ENCODE data around the gene PRSS21. TPM values are rescaled to one million over a fixed set of nuclear protein-coding genes. Genes with fewer than 3 reads are reported as not detected.

Gene PRSS21
- total and polyA plus RNA-seq, 4 donors, result 0.18 to 1.0 (median 0.26) TPM; not detected in 1

DNA sequence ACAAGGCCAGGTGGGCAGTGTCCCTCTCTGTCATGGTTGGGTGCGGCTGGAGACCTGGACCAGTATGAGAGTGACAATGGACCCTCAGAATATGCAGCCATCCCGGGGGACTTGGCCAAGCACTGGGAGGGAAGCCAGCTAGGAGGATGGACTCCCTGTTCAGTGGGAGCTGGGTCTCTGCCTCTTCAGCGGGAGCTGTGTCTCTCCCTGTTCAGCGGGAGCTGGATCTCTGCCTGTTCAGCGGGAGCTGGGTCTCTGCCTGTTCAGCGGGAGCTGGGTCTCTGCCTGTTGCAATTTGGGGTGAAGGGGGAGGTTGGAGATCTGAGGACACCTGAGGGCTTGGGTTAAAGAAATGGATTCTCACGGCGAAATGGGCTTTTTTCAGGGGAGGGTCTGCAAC is 25.9 kb upstream of the PRSS21 start (continued):
- TF ChIP-seq, protein P1, sequence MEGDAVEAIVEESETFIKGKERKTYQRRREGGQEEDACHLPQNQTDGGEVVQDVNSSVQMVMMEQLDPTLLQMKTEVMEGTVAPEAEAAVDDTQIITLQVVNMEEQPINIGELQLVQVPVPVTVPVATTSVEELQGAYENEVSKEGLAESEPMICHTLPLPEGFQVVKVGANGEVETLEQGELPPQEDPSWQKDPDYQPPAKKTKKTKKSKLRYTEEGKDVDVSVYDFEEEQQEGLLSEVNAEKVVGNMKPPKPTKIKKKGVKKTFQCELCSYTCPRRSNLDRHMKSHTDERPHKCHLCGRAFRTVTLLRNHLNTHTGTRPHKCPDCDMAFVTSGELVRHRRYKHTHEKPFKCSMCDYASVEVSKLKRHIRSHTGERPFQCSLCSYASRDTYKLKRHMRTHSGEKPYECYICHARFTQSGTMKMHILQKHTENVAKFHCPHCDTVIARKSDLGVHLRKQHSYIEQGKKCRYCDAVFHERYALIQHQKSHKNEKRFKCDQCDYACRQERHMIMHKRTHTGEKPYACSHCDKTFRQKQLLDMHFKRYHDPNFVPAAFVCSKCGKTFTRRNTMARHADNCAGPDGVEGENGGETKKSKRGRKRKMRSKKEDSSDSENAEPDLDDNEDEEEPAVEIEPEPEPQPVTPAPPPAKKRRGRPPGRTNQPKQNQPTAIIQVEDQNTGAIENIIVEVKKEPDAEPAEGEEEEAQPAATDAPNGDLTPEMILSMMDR (IDR thresholded peaks at IDR 0.05; ENCODE audit: low read depth, low read length, missing input control), result no peak
- TF ChIP-seq RAD21 (IDR thresholded peaks at IDR 0.05), result no peak
- TF ChIP-seq JUND (IDR thresholded peaks at IDR 0.05), result no peak
- TF ChIP-seq HNF4G (IDR thresholded peaks at IDR 0.05), result no peak

DNA sequence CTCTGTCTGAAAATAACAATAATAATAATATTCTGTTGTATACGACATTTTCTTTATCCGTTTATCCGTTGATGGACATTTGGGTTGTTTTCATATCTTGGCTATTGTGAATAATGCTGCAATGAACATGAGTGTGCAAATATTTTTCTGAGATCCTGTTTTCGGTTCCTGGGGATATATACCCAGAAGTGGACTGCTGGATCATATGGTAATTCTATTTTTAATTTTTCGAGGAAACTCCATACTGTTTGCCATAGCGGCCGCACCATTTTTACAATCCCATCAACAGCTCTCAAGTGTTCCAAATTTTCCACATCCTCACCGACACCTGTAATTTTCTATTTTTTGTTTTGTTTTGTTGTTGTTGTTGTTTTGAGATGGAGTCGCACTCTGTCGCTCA is 24.1 kb upstream of the PRSS21 start:
- WGBS, result 86% methylated on average over 10 of the region's 10 CpGs
- H3K27me3 ChIP-seq (ENCODE audit: control insufficient read depth in 4 of 4, insufficient read depth in 4 of 4, low read length in 3 of 4), result peaks cover 0 to 6% (median 0%) of the 10 kb centered on the region in 4 donors
- H3K27ac ChIP-seq (ENCODE audit: low read depth in 1 of 2, low read length in 2 of 2), result no peak overlapping the region

More for the DNA sequence above, 24.1 kb upstream of the PRSS21 start:
- no peak overlapping the region for H3K9ac ChIP-seq (ENCODE audit: low read depth in 1 of 2, low read length in 2 of 2)
- H3K4me1 ChIP-seq (ENCODE audit: control insufficient read depth in 4 of 4, insufficient read depth in 4 of 4, low read length in 3 of 4), result no peaks in the 10 kb centered on the region
- H3K36me3 ChIP-seq (ENCODE audit: control insufficient read depth in 4 of 4, insufficient read depth in 3 of 4, low read depth in 1 of 4, low read length in 3 of 4), result no peaks in the 10 kb centered on the region
- TF ChIP-seq, protein P2, sequence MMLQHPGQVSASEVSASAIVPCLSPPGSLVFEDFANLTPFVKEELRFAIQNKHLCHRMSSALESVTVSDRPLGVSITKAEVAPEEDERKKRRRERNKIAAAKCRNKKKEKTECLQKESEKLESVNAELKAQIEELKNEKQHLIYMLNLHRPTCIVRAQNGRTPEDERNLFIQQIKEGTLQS (IDR thresholded peaks at IDR 0.05), result no peak
- TF ChIP-seq RXRA (IDR thresholded peaks at IDR 0.05) (no peak), FOXA2 (IDR thresholded peaks at IDR 0.05) (no peak), TAF1 (conservative IDR thresholded peaks at IDR 0.05) (no peak), HNF4A (conservative IDR thresholded peaks at IDR 0.05) (no peak), FOXA1 (IDR thresholded peaks at IDR 0.05) (no peak), YY1 (IDR thresholded peaks at IDR 0.05) (no peak), HNF4G (IDR thresholded peaks at IDR 0.05) (no peak), JUND (IDR thresholded peaks at IDR 0.05) (no peak), GABPA (IDR thresholded peaks at IDR 0.05 in 1 of 2, conservative IDR thresholded peaks at IDR 0.05 in 1 of 2) (no peak), EGR1 (IDR thresholded peaks at IDR 0.05; ENCODE audit: low read depth in 2 of 2) (no peak), NR2F2 (IDR thresholded peaks at IDR 0.05) (no peak), SP1 (IDR thresholded peaks at IDR 0.05) (no peak), RAD21 (IDR thresholded peaks at IDR 0.05) (no peak)
- TF ChIP-seq, protein P3, sequence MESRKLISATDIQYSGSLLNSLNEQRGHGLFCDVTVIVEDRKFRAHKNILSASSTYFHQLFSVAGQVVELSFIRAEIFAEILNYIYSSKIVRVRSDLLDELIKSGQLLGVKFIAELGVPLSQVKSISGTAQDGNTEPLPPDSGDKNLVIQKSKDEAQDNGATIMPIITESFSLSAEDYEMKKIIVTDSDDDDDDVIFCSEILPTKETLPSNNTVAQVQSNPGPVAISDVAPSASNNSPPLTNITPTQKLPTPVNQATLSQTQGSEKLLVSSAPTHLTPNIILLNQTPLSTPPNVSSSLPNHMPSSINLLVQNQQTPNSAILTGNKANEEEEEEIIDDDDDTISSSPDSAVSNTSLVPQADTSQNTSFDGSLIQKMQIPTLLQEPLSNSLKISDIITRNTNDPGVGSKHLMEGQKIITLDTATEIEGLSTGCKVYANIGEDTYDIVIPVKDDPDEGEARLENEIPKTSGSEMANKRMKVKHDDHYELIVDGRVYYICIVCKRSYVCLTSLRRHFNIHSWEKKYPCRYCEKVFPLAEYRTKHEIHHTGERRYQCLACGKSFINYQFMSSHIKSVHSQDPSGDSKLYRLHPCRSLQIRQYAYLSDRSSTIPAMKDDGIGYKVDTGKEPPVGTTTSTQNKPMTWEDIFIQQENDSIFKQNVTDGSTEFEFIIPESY (IDR thresholded peaks at IDR 0.05), result no peak
- TF ChIP-seq, protein P4, sequence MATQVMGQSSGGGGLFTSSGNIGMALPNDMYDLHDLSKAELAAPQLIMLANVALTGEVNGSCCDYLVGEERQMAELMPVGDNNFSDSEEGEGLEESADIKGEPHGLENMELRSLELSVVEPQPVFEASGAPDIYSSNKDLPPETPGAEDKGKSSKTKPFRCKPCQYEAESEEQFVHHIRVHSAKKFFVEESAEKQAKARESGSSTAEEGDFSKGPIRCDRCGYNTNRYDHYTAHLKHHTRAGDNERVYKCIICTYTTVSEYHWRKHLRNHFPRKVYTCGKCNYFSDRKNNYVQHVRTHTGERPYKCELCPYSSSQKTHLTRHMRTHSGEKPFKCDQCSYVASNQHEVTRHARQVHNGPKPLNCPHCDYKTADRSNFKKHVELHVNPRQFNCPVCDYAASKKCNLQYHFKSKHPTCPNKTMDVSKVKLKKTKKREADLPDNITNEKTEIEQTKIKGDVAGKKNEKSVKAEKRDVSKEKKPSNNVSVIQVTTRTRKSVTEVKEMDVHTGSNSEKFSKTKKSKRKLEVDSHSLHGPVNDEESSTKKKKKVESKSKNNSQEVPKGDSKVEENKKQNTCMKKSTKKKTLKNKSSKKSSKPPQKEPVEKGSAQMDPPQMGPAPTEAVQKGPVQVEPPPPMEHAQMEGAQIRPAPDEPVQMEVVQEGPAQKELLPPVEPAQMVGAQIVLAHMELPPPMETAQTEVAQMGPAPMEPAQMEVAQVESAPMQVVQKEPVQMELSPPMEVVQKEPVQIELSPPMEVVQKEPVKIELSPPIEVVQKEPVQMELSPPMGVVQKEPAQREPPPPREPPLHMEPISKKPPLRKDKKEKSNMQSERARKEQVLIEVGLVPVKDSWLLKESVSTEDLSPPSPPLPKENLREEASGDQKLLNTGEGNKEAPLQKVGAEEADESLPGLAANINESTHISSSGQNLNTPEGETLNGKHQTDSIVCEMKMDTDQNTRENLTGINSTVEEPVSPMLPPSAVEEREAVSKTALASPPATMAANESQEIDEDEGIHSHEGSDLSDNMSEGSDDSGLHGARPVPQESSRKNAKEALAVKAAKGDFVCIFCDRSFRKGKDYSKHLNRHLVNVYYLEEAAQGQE (IDR thresholded peaks at IDR 0.05), result no peak
- TF ChIP-seq, protein P5, sequence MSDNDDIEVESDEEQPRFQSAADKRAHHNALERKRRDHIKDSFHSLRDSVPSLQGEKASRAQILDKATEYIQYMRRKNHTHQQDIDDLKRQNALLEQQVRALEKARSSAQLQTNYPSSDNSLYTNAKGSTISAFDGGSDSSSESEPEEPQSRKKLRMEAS (IDR thresholded peaks at IDR 0.05), result no peak
- TF ChIP-seq, protein P1 (IDR thresholded peaks at IDR 0.05; ENCODE audit: low read depth, low read length, missing input control), result no peak
- no peak for DNase-seq (ENCODE audit: low spot score)
- H3K9me3 ChIP-seq (ENCODE audit: control insufficient read depth in 4 of 4, low read length in 3 of 4), result no peaks in the 10 kb centered on the region
- no peak overlapping the region for H3K4me3 ChIP-seq (ENCODE audit: low read depth in 1 of 3, low read length in 3 of 3)

Data from liver (tissue), 9 donors.